Stimulated activated CD8-positive, alpha-beta memory T cell treated with anti-CD3 and anti-CD28 coated beads, Interleukin-15, amount 100 ng/mL, for 24 hours (primary cell): ENCODE measurements around the gene ZBED5.
"Not testable (repeated sequence)": the region's sequence is repeated elsewhere in the genome, so short reads cannot be mapped to it uniquely, and the experiment has no call there.

Experiments
- DNase-seq: peaks from one replicate; pipeline ENCODE4 v3.0.0-alpha.2; 2020; ENCODE audit warnings: low read depth

ZBED5 gene

GRCh38 chr11:10857709-10858438 lies at the start of gene ZBED5:
Gene ZBED5 (minus strand): TSS chr11:10858053. CDS start chr11:10854945, 3,108 bp downstream.
- peak; percentile 82 for DNase-seq

GRCh38 chr11:10906521-10906920 lies 48.7 kb upstream of the ZBED5 start:
- DNase-seq, result no peak

GRCh38 chr11:10902301-10903063 lies 44.6 kb upstream of the ZBED5 start:
- DNase-seq, result no peak

- no peak for DNase-seq
Observed at GRCh38 chr11:10900681-10901415, 43.0 kb upstream of the ZBED5 start.

- DNase-seq, result no peak
Observed at GRCh38 chr11:10899121-10899830, 41.4 kb upstream of the ZBED5 start.

- DNase-seq, result no peak
Observed at GRCh38 chr11:10898763-10899025, 40.8 kb upstream of the ZBED5 start.

GRCh38 chr11:10898003-10898762 lies 40.3 kb upstream of the ZBED5 start:
- DNase-seq, result no peak

GRCh38 chr11:10897150-10897549 lies 39.3 kb upstream of the ZBED5 start:
- DNase-seq, result no peak

GRCh38 chr11:10896493-10896892 lies 38.6 kb upstream of the ZBED5 start:
- no peak for DNase-seq

GRCh38 chr11:10895285-10895684 lies 37.4 kb upstream of the ZBED5 start:
- no peak for DNase-seq

GRCh38 chr11:10894666-10895065 lies 36.8 kb upstream of the ZBED5 start:
- no peak for DNase-seq

GRCh38 chr11:10893714-10894151 lies 35.9 kb upstream of the ZBED5 start:
- DNase-seq, result no peak

GRCh38 chr11:10892250-10892649 lies 34.4 kb upstream of the ZBED5 start:
- DNase-seq, result no peak

- DNase-seq, result no peak
Observed at GRCh38 chr11:10891151-10891720, 33.4 kb upstream of the ZBED5 start.

- DNase-seq, result not testable (repeated sequence)
Observed at GRCh38 chr11:10890083-10890482, 32.2 kb upstream of the ZBED5 start.

- DNase-seq, result no peak
Observed at GRCh38 chr11:10887307-10887706, 29.5 kb upstream of the ZBED5 start.

GRCh38 chr11:10886652-10887250 lies 28.9 kb upstream of the ZBED5 start:
- DNase-seq, result no peak

GRCh38 chr11:10885703-10886363 lies 28.0 kb upstream of the ZBED5 start:
- DNase-seq, result no peak

- DNase-seq, result not testable (repeated sequence)
Observed at GRCh38 chr11:10884292-10884691, 26.4 kb upstream of the ZBED5 start.

GRCh38 chr11:10881892-10882291 lies 24.0 kb upstream of the ZBED5 start:
- no peak for DNase-seq
